HG02870 (cell line): Measurements from ENCODE around the gene SLC25A33.
"Not testable (repeated sequence)": the region's sequence is repeated elsewhere in the genome, so short reads cannot be mapped to it uniquely, and the experiment has no call there.

ENCODE experiments used
- ATAC-seq: cut with Tn5 transposase; IDR thresholded peaks from one replicate; pipeline ENCODE4 v1.9.1; 2021; ENCODE audit warnings: mild to moderate bottlenecking, moderate library complexity; ENCODE audit not compliant: unreplicated experiment

Gene SLC25A33

GRCh38 chr1:9618909-9619679, 79.8 kb downstream of the SLC25A33 start:
- ATAC-seq: no peak

- no peak for ATAC-seq
Observed at GRCh38 chr1:9621032-9621431, 81.8 kb downstream of the SLC25A33 start.

- no peak for ATAC-seq
Observed at GRCh38 chr1:9624081-9624480, 84.8 kb downstream of the SLC25A33 start.

DNA sequence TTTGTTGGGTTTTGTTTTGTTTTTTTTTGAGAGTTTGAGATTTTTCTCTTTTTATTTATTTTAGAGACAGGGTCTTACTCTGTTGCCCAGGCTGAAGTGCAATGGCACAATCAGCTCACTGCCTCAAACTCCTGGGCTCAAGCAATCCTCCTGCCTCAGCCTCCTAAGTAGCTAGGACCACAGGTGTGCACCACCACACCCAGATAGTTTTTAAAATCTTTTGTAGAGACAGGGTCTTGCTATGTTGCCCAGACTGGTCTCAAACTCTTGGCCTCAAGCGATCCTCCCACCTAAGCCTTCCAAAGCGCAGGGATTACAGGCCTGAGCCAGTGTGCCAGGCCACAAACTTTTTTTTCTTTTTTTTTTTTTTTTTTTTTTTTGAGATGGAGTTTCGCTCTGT, 85.8 kb downstream of the SLC25A33 start:
- ATAC-seq: not testable (repeated sequence)

- peak; percentile 39 for ATAC-seq
Observed at GRCh38 chr1:9626201-9626608, 86.9 kb downstream of the SLC25A33 start.

DNA sequence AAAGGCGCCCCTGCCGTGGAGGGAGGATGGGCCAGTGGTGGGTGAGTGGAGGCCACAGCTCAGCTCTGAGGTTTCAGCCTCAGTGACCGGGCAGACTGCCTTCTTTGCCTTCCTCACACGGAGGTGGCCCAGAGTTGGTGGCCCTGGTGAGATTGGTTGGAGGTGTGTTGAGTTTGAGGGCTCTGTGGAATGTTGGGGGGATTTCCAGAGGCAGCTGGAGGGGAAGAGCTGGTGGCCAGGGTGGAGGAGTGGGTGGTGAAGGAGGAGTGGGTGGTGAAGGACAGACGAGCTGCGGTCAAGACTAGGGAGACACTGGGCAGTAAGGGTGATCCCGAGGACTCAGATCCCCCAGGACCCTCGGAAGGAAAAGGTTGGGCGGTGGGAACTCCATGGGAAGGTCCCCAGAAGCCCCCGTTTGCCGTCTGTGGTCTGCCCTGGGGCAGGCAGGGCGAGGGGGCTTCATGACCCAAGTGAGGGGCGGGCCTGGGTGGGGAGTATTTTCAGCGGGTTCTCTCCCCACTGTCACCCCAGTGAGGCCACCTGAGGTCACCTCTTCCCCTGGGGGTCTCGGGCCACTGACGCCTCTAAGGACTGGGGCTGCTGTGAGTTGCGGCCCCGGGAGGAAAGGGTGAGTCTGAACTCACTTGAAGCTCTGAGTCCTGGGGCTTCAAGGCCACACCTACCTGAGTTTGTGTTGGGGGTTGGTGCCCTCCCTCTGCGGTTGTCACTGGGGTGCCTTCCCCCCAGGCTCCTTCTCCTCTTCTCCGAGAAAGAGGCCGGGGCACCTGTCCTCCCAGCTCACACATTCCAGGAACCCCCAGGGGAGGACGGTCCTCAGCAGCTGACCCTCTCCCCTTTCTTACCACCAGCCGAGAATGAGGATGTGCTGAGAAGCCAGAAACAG, 89.5 kb downstream of the SLC25A33 start:
- no peak for ATAC-seq

DNA sequence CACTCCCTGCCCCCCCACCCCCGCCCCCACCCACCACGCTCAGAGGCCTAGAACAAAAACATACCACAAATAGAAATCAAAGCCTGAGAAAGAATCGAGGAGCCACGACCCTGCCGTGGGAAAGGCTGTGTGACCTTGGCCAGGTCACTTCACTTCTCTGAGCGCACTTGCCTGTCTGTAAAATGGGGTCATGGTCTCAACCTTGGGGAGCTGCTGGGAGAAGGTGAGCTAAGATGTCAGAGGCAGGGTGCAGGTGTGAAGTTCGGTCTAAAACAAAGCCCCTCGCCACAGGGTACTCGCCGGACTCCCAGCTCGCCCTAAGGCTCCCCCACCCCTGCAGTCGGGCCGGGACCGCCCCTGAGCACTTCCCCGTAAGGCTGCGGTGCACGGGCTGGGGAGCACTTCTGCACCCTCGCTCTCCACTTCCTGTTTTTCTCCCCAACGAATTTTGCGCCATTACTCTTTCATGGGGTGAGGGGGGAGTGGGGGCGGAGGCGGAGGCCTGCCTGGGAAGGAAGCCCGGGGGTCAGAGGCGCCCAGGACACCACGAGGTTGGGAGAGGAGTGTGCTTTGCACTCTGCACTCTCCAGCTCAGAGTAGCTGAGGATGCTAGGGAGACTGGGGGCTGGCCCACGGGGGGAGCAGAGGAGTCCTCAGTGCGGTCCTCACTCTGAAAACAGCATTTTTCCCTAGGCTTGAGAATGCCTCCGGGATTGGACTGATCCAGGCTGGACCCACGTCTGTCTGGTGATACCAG, 90.4 kb downstream of the SLC25A33 start:
- no peak for ATAC-seq

- no peak for ATAC-seq
Observed at GRCh38 chr1:9630331-9631111, 91.3 kb downstream of the SLC25A33 start.

DNA sequence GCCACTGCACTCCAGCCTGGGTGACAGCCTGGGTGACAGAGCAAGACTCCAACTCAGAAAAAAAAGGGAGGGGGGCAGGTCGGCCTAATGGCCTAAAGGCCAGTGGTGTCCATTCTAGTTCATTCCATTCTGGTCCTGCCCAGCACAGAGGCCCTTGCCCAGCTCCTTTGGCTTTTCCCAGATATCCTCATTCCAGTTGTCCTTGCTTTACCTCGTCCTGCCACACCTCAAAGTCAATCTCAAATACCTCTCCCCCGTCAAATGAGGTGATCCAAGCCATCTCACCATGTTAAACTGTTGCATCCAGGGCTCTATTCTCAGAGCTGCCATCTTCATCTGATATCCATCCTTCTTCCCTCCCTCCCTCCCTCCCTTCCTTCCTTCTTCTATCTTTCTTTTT, 92.3 kb downstream of the SLC25A33 start:
- ATAC-seq: no peak

DNA sequence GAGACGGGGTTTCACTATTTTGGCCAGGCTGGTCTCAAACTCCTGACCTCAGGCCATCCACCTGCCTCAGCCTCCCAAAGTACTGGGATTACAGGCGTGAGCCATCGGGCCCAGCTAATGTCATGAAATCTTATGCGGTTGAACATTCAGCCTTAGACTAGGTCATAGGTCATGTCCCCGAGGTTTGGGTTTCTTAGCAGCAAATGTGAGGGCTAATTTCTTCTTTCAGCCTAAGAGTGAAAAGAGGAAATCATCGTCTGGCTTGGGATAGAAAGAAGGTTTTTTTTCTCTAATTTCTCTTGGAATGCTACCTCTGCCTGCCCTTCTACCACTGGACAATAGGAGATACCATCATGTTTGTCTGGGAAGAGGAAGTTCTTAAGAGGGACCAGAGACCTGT, 94.2 kb downstream of the SLC25A33 start:
- no peak for ATAC-seq

- no peak for ATAC-seq
Observed at GRCh38 chr1:9634582-9634981, 95.3 kb downstream of the SLC25A33 start.
